NT2/D1 (cell line): ENCODE measurements around the gene ELP4.

ENCODE experiments used
- SUZ12 ChIP-seq: IDR thresholded peaks from 2 replicates; pipeline ENCODE4 v1.6.1; 2011; ENCODE audit not compliant: insufficient read length, insufficient read depth; ENCODE audit errors: extremely low read depth
- YY1 ChIP-seq: IDR thresholded peaks from 2 replicates; pipeline ENCODE4 v1.6.1; 2011; ENCODE audit not compliant: insufficient read length, insufficient read depth
- ZNF274 ChIP-seq: IDR thresholded peaks from 2 replicates; pipeline ENCODE4 v1.6.1; 2011; ENCODE audit warnings: mild to moderate bottlenecking, low read depth, low read length

GRCh38 chr11:31542862-31543261 is 33.3 kb downstream of the ELP4 start:
- TF ChIP-seq YY1 (no peak), ZNF274 (no peak), SUZ12 (no peak)
